ENCODE measurements around the gene IQCN.

IQCN gene, protein sequence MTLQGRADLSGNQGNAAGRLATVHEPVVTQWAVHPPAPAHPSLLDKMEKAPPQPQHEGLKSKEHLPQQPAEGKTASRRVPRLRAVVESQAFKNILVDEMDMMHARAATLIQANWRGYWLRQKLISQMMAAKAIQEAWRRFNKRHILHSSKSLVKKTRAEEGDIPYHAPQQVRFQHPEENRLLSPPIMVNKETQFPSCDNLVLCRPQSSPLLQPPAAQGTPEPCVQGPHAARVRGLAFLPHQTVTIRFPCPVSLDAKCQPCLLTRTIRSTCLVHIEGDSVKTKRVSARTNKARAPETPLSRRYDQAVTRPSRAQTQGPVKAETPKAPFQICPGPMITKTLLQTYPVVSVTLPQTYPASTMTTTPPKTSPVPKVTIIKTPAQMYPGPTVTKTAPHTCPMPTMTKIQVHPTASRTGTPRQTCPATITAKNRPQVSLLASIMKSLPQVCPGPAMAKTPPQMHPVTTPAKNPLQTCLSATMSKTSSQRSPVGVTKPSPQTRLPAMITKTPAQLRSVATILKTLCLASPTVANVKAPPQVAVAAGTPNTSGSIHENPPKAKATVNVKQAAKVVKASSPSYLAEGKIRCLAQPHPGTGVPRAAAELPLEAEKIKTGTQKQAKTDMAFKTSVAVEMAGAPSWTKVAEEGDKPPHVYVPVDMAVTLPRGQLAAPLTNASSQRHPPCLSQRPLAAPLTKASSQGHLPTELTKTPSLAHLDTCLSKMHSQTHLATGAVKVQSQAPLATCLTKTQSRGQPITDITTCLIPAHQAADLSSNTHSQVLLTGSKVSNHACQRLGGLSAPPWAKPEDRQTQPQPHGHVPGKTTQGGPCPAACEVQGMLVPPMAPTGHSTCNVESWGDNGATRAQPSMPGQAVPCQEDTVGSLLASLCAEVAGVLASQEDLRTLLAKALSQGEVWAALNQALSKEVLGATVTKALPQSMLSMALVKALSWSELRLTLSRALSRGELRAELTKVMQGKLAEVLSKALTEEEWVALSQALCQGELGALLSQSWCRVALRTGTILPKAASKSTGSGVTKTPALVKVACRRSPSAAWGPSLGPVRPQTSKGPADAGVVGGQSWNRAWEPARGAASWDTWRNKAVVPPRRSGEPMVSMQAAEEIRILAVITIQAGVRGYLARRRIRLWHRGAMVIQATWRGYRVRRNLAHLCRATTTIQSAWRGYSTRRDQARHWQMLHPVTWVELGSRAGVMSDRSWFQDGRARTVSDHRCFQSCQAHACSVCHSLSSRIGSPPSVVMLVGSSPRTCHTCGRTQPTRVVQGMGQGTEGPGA (N-terminal part only)

DNA sequence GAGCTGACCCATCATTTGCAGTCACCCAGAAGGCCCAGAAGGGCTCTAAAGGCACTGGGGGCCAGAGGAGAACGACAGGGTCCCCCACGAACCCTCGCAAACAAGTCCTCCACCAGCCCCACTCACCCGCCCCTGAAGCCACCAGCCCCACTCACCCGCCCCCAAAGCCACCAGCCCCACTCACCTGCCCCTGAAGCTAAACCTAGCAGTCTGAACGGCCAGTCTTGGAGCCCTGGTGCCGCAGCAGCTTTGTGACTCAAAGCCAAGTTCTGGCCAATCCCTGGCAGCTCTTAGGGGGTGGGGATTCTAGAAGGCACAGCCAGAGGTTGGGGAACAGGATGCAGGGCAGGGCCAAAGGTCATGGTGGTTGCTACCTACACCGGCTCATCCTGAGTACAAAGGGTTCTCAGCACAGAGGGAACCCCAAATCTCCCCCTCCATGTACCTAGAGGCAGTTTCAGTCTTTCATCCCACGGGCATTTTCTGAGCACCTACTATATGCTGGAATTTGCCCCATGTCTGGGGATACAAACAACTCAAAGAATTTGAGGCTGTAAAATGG is at the start of gene IQCN:
Gene IQCN, minus strand, starts transcription at position 234 of the 562 bp plus-strand sequence. CDS start 4,974 bp downstream, outside the sequence.
- no peak for DNase-seq (ENCODE audit: low read depth)
- TF ChIP-seq, protein P1, sequence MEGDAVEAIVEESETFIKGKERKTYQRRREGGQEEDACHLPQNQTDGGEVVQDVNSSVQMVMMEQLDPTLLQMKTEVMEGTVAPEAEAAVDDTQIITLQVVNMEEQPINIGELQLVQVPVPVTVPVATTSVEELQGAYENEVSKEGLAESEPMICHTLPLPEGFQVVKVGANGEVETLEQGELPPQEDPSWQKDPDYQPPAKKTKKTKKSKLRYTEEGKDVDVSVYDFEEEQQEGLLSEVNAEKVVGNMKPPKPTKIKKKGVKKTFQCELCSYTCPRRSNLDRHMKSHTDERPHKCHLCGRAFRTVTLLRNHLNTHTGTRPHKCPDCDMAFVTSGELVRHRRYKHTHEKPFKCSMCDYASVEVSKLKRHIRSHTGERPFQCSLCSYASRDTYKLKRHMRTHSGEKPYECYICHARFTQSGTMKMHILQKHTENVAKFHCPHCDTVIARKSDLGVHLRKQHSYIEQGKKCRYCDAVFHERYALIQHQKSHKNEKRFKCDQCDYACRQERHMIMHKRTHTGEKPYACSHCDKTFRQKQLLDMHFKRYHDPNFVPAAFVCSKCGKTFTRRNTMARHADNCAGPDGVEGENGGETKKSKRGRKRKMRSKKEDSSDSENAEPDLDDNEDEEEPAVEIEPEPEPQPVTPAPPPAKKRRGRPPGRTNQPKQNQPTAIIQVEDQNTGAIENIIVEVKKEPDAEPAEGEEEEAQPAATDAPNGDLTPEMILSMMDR (IDR thresholded peaks at IDR 0.05; ENCODE audit: low read depth, low read length, missing control alignments), result no peak
- no peak within 1 kb of the TSS for H3K4me3 ChIP-seq (ENCODE audit: low read depth, low read length)

DNA sequence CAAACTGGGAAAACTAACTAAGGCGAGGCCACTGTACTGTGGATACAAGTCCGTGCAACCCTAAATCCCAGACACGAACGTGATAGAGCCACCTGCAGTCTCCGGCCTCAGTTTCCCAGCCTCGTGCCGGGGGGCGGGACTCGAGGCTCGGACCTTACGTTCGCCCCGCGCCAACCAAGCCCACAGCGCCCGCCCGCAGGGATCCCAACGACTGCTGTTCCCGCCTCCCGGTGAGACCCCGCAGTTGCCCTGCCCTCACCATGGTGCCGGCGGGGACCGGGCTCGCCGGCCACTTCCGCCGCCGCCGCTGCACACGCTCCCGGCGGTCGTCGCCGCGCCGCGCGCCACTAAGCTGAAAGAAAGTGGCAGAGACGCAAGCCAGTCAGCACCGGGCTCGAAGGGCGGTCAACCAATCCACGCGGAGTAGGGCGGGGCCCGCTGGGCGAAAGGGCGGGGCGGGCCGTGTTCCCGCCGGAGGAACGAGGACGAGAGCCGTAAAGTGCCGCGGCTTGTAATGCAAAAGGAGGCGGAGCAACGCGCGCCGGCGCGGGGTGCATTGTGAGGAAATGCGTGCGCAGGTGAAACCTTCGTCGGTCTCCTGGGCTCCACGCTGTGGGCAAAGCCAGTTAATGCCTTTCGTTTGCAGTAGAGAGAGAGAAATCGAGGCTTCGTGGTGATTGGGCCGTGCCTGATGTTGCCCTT is 48.7 kb upstream of the IQCN start, which contains the start of gene LSM4:
Gene LSM4, minus strand, starts transcription at position 318 of the 702 bp plus-strand sequence. Its CDS starts 56 bp downstream, at position 262.
- peak; percentile 96 for DNase-seq (ENCODE audit: low read depth)
- TF ChIP-seq, protein P1 (IDR thresholded peaks at IDR 0.05; ENCODE audit: low read depth, low read length, missing control alignments), result peak; percentile 56
- peak within 1 kb of the TSS; percentile 99 for H3K4me3 ChIP-seq (ENCODE audit: low read depth, low read length)

DNA sequence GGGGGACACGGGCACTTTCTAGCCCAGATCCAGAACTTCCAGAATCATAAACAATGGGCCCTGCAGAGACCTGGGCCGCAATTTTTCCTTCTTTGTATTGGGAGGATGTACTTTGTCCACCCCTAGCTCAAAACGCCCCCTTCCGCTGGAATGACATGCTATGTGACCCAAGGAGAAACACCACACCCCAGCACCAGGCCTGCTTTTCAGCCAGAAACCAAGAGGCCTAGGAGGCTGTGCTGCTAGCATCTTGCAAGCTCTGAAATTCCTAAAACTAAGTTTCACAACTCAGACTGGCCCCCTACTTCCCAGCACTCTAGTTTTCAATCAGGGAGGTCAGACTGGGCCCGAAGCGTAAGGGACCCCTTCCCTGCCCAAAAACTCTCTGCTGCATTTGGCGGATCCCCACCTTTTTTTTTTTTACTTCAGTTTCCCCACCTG is 48.1 kb upstream of the IQCN start:
- peak overlapping the region; percentile 99 for H3K4me3 ChIP-seq (ENCODE audit: low read depth, low read length)
- DNase-seq (ENCODE audit: low read depth), result no peak
- TF ChIP-seq, protein P1 (IDR thresholded peaks at IDR 0.05; ENCODE audit: low read depth, low read length, missing control alignments), result peak; percentile 37

DNA sequence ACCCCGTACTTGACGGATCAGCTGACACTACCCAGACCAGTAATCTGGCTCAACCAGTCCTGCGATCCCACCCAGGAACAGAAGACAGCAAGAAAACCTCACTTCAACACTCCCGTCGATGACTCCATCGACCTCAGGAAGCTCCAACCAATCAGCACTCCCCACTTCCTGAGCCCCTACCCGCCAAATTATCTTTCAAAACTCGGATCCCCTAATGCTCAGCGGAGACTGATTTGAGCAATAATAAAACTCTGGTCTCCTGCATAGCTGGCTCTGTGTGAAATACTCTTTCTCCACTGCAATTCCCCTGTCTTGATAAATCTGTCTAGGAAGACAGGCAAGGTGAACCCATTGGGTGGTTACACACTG is 47.5 kb upstream of the IQCN start:
- peak overlapping the region; percentile 99 for H3K4me3 ChIP-seq (ENCODE audit: low read depth, low read length)
- TF ChIP-seq, protein P1 (IDR thresholded peaks at IDR 0.05; ENCODE audit: low read depth, low read length, missing control alignments), result no peak
- no peak for DNase-seq (ENCODE audit: low read depth)

DNA sequence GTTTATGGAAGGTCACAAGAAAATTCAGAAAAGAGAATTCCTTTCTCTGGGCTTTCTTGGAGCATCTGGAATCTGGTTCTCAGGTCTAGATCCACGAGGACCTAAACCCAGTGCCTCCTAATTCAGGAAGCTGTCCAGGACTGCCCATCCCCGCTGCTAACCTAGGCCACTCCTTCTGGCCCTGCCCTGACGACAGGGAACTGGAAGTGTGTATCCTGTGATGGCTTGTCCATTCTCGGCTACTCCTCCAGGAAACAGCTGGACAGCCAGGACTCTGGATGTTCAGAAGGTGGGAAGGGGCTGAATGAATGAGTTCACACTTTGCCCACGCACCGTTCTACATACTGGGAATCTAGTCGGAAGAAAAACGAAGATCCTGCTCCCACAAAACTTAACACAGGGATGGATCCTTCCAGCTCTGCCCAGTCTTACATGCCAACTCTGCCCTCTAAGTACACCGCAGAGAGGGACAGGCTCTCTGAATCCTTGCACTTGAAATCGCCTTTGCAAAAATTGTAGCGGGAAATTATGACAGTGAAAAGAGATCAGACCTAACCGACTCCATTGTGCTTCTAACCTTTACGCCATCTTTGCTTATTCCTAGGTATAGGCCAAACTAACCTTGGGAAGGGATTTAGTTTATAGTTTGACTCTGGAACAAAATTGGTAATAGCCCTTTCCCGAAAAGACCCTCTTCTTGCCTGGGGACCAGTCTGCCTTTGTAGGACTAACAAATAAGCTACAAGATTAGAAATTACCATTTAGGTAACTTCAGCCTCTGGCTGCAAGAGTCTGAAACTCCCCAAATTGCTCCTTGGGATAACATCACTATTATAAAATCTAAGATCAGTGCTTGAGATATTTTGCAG is 46.8 kb upstream of the IQCN start:
- TF ChIP-seq, protein P1 (IDR thresholded peaks at IDR 0.05; ENCODE audit: low read depth, low read length, missing control alignments), result no peak
- DNase-seq (ENCODE audit: low read depth), result no peak
- H3K4me3 ChIP-seq (ENCODE audit: low read depth, low read length), result peak overlapping the region; percentile 99; the same call in 1 of the 2 replicates
